BJ (cell line): ENCODE results near the gene WIZ. TPM values are rescaled to one million over a fixed set of nuclear protein-coding genes. Genes with fewer than 3 reads are reported as not detected.

Experiments
- CTCF ChIA-PET: fragments of 350-600 bp; formaldehyde crosslinking; extraction: SDS; loops from one replicate; lab custom pipeline; 2021; ENCODE audit warnings: antibody characterized with exemption, inconsistent platforms; lab: Yijun Ruan, JAX
- POLR2A ChIA-PET: fragments of 300-600 bp; sonication (Branson Sonifier 250); formaldehyde crosslinking; extraction: SDS; loops from one replicate; lab custom pipeline; 2021; ENCODE audit warnings: antibody characterized with exemption; lab: Charles Lee
- DNase-seq: peaks from one replicate; pipeline ENCODE4 v3.0.0-alpha.2; 2011; ENCODE audit warnings: low read depth
- H3K27me3 ChIP-seq: 2 replicates; pipeline ENCODE4 v1.6.0; 2011; ENCODE audit warnings: low read length; ENCODE audit not compliant: control insufficient read depth, insufficient read depth
- H3K36me3 ChIP-seq: 2 replicates; pipeline ENCODE4 v1.5.1; 2011; ENCODE audit warnings: low read length; ENCODE audit not compliant: control insufficient read depth, insufficient read depth
- H3K4me3 ChIP-seq: 2 replicates; pipeline ENCODE4 v1.5.1; 2011; ENCODE audit warnings: low read depth, mild to moderate bottlenecking, control low read depth, low read length
- polyA plus RNA-seq: library from polyadenylated mRNA; depleted of rRNA; stranded (reverse); fragments of >200 nt; gene quantifications from 2 replicates; pipeline ENCODE4 v1.2.3, GENCODE V29; 2011
- TF ChIP-seq, protein P1 (sequence below): IDR thresholded peaks from 2 replicates; pipeline ENCODE4 v1.5.1; 2011; ENCODE audit warnings: low read depth, mild to moderate bottlenecking, control low read depth, inconsistent platforms, low read length, moderate library complexity; ENCODE audit not compliant: insufficient read depth

The WIZ gene
- polyA plus RNA-seq, 1 experiment = 10.9 TPM

GRCh38 chr19:15447057-15447456 is 2.7 kb downstream of the WIZ start:
- no peak for DNase-seq
- Histone ChIP-seq H3K4me3 (no peak overlapping the region), H3K36me3 (no peaks in the 10 kb centered on the region; the same call in 1 of the 2 replicates), H3K27me3 (no peaks in the 10 kb centered on the region)
- POLR2A ChIA-PET = no interaction called here
- TF ChIP-seq, protein P1, sequence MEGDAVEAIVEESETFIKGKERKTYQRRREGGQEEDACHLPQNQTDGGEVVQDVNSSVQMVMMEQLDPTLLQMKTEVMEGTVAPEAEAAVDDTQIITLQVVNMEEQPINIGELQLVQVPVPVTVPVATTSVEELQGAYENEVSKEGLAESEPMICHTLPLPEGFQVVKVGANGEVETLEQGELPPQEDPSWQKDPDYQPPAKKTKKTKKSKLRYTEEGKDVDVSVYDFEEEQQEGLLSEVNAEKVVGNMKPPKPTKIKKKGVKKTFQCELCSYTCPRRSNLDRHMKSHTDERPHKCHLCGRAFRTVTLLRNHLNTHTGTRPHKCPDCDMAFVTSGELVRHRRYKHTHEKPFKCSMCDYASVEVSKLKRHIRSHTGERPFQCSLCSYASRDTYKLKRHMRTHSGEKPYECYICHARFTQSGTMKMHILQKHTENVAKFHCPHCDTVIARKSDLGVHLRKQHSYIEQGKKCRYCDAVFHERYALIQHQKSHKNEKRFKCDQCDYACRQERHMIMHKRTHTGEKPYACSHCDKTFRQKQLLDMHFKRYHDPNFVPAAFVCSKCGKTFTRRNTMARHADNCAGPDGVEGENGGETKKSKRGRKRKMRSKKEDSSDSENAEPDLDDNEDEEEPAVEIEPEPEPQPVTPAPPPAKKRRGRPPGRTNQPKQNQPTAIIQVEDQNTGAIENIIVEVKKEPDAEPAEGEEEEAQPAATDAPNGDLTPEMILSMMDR = no peak
- CTCF ChIA-PET = interaction anchor here (2.0 kb wide), 1 partner anchor 9 kb away, joined by 10 read pairs; no protein-coding TSS in a partner anchor

DNA sequence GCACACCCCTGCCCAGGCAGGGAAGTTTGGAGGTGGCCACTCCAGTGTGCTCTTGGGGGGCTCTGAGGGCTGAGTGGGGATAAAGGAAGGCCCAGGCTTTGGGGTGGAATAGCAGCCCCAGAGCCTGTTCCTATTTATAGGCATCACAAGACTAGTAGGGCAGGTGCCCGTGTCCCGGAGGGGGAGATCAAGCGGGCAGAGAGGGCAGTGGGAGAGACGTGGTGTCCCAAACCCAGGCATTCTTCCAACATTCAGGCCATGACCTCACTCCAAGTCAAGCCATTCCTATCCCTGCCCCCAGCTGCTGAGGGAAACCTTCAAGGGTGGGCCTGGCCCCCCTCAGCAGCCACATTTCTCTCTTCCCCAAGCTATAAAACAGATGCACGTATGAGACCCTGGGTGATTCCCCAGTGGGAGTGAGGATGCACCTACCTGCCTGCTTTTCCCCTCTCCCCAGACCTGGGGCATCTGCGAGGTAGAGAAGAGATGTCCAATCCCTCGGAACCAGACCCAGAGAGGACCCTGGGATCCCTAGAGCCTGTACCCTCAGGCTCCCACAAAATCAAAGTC is 3.9 kb downstream of the WIZ start:
- POLR2A ChIA-PET = no interaction called here
- TF ChIP-seq, protein P1 = no peak
- H3K36me3 ChIP-seq = no peaks in the 10 kb centered on the region; the same call in 1 of the 2 replicates
- no peak for DNase-seq
- H3K4me3 ChIP-seq = no peak overlapping the region
- no peaks in the 10 kb centered on the region for H3K27me3 ChIP-seq
- CTCF ChIA-PET = interaction anchor here (1.3 kb wide), 1 partner anchor 25 kb away, joined by 3 read pairs; no protein-coding TSS in a partner anchor

DNA sequence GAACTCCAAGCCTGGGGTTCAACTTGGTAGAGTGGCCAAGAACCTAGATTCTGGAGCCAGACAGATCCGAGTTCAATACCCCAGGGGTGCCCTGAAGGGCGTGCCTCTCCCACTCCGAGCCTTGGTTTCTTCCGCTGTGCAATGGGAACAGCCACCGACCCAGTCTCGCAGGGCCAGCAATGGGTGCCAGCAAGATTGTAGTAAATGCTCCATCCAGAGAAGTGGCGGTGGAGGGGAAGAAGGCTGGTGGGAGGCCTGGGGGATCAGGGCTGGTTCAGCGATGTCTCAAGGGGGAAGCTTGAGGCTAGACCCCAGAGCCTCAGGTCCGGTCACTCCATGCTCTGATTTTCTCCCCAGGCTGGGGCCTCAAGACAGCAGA is 4.5 kb downstream of the WIZ start:
- CTCF ChIA-PET = no interaction called here
- TF ChIP-seq, protein P1 = no peak
- POLR2A ChIA-PET = no interaction called here
- no peak for DNase-seq
- H3K36me3 ChIP-seq = no peaks in the 10 kb centered on the region; the same call in 1 of the 2 replicates
- H3K27me3 ChIP-seq = no peaks in the 10 kb centered on the region
- no peak overlapping the region for H3K4me3 ChIP-seq

DNA sequence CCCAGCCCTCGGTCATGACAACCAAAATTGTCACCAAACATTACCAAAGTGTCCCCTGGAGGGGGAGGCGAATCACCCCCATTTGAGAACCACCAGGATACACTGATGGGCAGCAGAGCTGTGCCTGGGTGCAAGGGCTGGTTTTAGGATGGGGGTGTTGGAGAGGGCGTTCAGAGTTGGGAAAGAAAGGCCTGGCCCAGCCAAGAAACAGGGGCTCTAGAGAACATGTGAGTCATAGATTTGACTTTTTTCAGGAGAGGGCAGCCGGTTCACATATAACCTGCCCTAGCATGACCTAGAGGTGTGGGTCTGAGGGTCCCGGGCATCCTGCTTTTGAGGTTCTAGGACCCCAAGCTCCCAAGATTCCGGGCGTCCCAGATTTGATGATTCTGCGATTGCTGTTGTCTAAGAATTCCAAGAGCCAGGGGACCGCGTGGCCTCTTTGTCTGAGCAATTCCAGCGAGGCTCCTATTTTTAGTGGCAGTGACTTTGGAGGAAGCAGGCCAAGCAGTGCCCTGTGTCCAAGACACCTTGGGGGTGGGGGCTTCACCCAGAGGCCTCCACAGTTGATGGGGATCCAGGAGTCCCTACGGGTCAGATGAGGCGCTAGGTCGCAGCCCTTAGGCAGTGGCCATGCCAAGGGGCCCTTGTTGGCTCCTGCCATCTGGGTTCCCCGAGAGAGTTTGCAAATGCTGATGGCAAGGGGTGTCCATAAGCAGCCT is 5.1 kb downstream of the WIZ start:
- POLR2A ChIA-PET = no interaction called here
- no peak for DNase-seq
- Histone ChIP-seq H3K4me3 (no peak overlapping the region), H3K27me3 (no peaks in the 10 kb centered on the region), H3K36me3 (no peaks in the 10 kb centered on the region; the same call in 1 of the 2 replicates)
- CTCF ChIA-PET = no interaction called here
- TF ChIP-seq, protein P1 = no peak

DNA sequence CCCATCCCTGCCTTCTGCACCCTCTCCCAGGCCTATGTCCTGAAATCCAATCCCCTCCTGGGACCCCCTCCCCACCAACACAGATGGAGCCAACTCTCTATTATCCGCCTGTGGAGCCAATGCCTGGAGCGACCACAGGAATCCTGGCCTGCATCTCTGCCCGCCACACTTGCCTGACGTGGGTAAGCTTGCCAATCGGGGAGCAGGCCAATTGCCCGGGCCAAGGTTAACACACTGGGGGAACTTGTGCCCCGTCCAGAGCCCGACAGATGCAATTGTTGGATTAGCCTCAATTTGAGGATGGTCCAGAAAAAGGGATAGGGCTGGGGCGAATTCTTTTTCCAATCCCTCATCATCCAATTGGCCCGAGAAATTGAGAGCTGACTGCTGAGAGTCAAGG is 5.9 kb downstream of the WIZ start:
- TF ChIP-seq, protein P1 = no peak
- H3K36me3 ChIP-seq = no peaks in the 10 kb centered on the region; the same call in 1 of the 2 replicates
- ChIA-PET CTCF (no interaction called here), POLR2A (no interaction called here)
- DNase-seq = no peak
- H3K27me3 ChIP-seq = no peaks in the 10 kb centered on the region
- no peak overlapping the region for H3K4me3 ChIP-seq
